ENCODE results near the gene FHOD3.
"Not testable (repeated sequence)": the region's sequence is repeated elsewhere in the genome, so short reads cannot be mapped to it uniquely, and the experiment has no call there.

Gene FHOD3

GRCh38 chr18:36533446-36534153 is 236.1 kb downstream of the FHOD3 start:
- in situ Hi-C loops (cut with MboI; ENCODE audit: low sequenced_read_pairs) = no loop called here

GRCh38 chr18:36534154-36534688 is 236.7 kb downstream of the FHOD3 start:
- in situ Hi-C loops (cut with MboI; ENCODE audit: low sequenced_read_pairs) = no loop called here

GRCh38 chr18:36535202-36535935 is 237.9 kb downstream of the FHOD3 start:
- in situ Hi-C loops (cut with MboI; ENCODE audit: low sequenced_read_pairs) = no loop called here

- in situ Hi-C loops (cut with MboI; ENCODE audit: low sequenced_read_pairs) = no loop called here
These were observed 238.9 kb downstream of the FHOD3 start for GRCh38 chr18:36536426-36536825.

- in situ Hi-C loops (cut with MboI; ENCODE audit: low sequenced_read_pairs) = no loop called here
These were observed 239.8 kb downstream of the FHOD3 start for GRCh38 chr18:36537289-36537688.

GRCh38 chr18:36539674-36540231 is 242.2 kb downstream of the FHOD3 start:
- in situ Hi-C loops (cut with MboI; ENCODE audit: low sequenced_read_pairs) = no loop called here

GRCh38 chr18:36543030-36543429 is 245.5 kb downstream of the FHOD3 start:
- in situ Hi-C loops (cut with MboI; ENCODE audit: low sequenced_read_pairs) = no loop called here

- in situ Hi-C loops (cut with MboI; ENCODE audit: low sequenced_read_pairs) = no loop called here
These were observed 246.6 kb downstream of the FHOD3 start for GRCh38 chr18:36543991-36544725.

- in situ Hi-C loops (cut with MboI; ENCODE audit: low sequenced_read_pairs) = no loop called here
These were observed 248.4 kb downstream of the FHOD3 start for GRCh38 chr18:36545821-36546427.

GRCh38 chr18:36546876-36547275 is 249.4 kb downstream of the FHOD3 start:
- in situ Hi-C loops (cut with MboI; ENCODE audit: low sequenced_read_pairs) = no loop called here

GRCh38 chr18:36547544-36547943 is 250.0 kb downstream of the FHOD3 start:
- in situ Hi-C loops (cut with MboI; ENCODE audit: low sequenced_read_pairs) = no loop called here

GRCh38 chr18:36551274-36551673 is 253.8 kb downstream of the FHOD3 start:
- in situ Hi-C loops (cut with MboI; ENCODE audit: low sequenced_read_pairs) = not testable (repeated sequence)

- in situ Hi-C loops (cut with MboI; ENCODE audit: low sequenced_read_pairs) = no loop called here
These were observed 260.7 kb downstream of the FHOD3 start for GRCh38 chr18:36558234-36558633.

GRCh38 chr18:36559149-36559857 is 261.8 kb downstream of the FHOD3 start:
- in situ Hi-C loops (cut with MboI; ENCODE audit: low sequenced_read_pairs) = no loop called here

GRCh38 chr18:36560187-36560586 is 262.7 kb downstream of the FHOD3 start:
- in situ Hi-C loops (cut with MboI; ENCODE audit: low sequenced_read_pairs) = no loop called here

GRCh38 chr18:36561046-36561445 is 263.5 kb downstream of the FHOD3 start:
- in situ Hi-C loops (cut with MboI; ENCODE audit: low sequenced_read_pairs) = no loop called here

- in situ Hi-C loops (cut with MboI; ENCODE audit: low sequenced_read_pairs) = no loop called here
These were observed 267.3 kb downstream of the FHOD3 start for GRCh38 chr18:36564841-36565240.

- in situ Hi-C loops (cut with MboI; ENCODE audit: low sequenced_read_pairs) = no loop called here
These were observed 270.3 kb downstream of the FHOD3 start for GRCh38 chr18:36567800-36568199.

GRCh38 chr18:36568487-36568886 is 271.0 kb downstream of the FHOD3 start:
- in situ Hi-C loops (cut with MboI; ENCODE audit: low sequenced_read_pairs) = no loop called here

All from HL-60/S4 (cell line).